ENCODE results near the gene IGSF9B. TPM values are rescaled to one million over a fixed set of nuclear protein-coding genes. Genes with fewer than 3 reads are reported as not detected.

Gene IGSF9B
- total RNA-seq, 1 experiment from 2014 or later = not detected

DNA sequence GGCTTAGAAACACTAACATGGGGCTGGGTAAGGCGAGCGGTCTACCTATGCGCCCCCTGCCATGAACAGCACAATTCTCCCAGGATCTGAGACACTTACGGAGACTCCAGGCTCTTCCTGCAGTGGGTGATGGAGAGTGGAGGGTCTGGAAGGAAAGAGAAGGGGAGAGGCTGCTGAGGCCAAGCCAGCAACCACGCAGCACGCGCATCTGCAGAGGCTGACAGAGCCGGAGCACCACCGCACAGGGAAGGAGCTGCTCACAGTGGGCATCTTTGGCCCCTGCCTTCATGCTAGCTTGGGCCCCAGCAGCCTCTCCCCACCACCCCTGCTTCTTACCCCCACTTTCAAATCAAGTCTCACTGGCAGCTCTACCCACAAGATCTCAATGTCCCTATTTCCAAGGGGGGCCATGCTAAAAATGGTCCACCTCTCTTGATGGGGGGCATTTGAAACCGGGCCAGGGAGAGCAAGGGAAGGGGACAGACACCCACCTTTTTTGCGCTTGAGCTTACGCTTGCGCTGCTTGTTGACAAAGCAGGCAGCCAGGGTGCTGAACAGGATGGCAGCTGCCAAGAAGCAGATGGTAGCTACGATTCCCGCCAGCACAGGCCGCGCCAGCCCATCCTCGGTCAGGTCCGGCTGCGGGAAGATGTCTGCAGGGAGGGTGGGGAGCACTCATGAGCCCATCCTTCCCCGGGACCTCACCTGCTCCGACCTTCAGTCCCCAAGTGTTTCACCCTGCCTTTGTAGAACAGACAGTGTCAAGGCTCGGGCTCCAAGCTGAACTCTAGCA, 34.5 kb downstream of the IGSF9B start:
- H3K9me3 ChIP-seq (replicated peaks) = no peaks in the 10 kb centered on the region
- H3K36me3 ChIP-seq = no peaks in the 10 kb centered on the region
- no peak overlapping the region for H3K4me3 ChIP-seq

DNA sequence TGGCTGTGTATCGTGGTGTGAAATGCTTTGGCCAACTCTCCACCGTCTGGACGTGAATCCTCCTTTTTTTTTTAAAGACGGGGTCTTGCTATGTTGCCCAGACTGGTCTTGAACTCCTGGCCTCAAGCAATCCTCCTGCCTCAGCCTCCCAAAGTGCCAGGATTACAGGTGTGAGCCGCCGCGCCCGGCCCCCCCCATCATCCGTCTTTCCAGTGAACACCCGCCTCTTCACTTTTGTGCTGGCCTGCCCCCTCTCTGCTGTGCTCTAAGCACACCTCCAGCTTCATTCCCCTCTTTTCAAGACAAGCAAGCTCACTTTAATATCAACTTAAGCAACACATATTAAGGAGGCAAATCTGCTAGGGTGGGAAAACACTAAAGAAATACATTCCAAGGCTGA, 35.3 kb downstream of the IGSF9B start:
- no peak overlapping the region for H3K27ac ChIP-seq
- DNase-seq (ENCODE audit: low read depth in 1 of 2, low spot score in 2 of 2) = no peak
- H3K27me3 ChIP-seq (replicated peaks) = no peaks in the 10 kb centered on the region
- H3K9me3 ChIP-seq (replicated peaks) = no peaks in the 10 kb centered on the region
- no peak overlapping the region for H3K4me3 ChIP-seq
- no peaks in the 10 kb centered on the region for H3K36me3 ChIP-seq
- H3K4me1 ChIP-seq (replicated peaks) = no peaks in the 10 kb centered on the region

More for the DNA sequence above, 34.5 kb downstream of the IGSF9B start:
- no peaks in the 10 kb centered on the region for H3K27me3 ChIP-seq (replicated peaks)
- H3K27ac ChIP-seq = no peak overlapping the region
- DNase-seq (ENCODE audit: low read depth in 1 of 2, low spot score in 2 of 2) = no peak
- no peaks in the 10 kb centered on the region for H3K4me1 ChIP-seq (replicated peaks)

- Histone ChIP-seq H3K9me3 (replicated peaks) (no peaks in the 10 kb centered on the region), H3K27ac (no peak overlapping the region), H3K4me3 (no peak overlapping the region), H3K36me3 (no peaks in the 10 kb centered on the region), H3K4me1 (replicated peaks) (no peaks in the 10 kb centered on the region), H3K27me3 (replicated peaks) (no peaks in the 10 kb centered on the region)
- DNase-seq (ENCODE audit: low read depth in 1 of 2, low spot score in 2 of 2) = no peak
Observed at GRCh38 chr11:133921026-133921425, 35.7 kb downstream of the IGSF9B start.

DNA sequence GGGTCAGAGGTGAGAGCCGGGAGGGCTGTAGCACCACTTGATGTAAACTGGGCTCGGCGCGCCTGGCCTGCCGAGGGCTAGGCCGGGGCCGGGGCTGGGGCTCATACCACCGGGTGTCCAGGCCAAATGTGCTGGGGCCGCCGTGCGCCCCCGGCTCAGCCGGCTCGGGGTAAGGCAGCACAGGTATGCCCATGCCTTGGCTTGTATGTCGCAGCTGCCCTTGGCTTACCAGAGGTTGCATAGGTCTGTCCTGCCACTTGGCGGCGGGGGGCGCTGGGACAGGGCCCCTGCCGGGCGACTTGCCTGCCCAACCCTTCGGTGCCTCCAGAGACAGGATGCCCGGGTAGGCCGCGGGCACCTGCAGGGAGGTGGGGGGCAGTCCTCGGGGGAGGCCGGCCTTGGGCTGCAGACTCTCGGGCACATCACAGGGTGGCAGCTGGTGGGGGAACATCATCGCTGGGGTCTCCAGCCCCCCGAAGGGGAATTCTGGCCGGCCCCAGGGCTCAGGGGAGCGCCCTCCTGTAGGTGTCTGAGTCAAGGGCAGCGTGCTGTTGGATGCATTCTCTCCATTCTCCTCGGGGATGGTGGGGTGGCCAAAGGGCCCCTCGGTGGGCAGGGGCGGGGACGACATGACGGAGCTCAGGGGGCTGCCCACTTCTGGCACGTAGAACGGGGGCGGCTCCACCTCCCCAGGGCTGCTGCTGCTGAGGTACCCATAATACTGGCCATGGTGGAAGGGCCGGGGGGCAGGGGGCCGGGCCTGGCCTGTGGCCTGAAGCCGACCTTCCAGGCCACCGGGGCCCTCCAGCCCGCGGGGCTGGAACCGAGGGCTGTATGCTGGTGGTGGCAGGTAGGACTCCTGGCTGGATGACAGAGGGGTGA, 36.4 kb downstream of the IGSF9B start:
- no peak for DNase-seq (ENCODE audit: low read depth in 1 of 2, low spot score in 2 of 2)
- no peak overlapping the region for H3K4me3 ChIP-seq
- H3K9me3 ChIP-seq (replicated peaks) = no peaks in the 10 kb centered on the region
- no peaks in the 10 kb centered on the region for H3K36me3 ChIP-seq
- no peak overlapping the region for H3K27ac ChIP-seq
- H3K27me3 ChIP-seq (replicated peaks) = no peaks in the 10 kb centered on the region
- H3K4me1 ChIP-seq (replicated peaks) = no peaks in the 10 kb centered on the region

DNA sequence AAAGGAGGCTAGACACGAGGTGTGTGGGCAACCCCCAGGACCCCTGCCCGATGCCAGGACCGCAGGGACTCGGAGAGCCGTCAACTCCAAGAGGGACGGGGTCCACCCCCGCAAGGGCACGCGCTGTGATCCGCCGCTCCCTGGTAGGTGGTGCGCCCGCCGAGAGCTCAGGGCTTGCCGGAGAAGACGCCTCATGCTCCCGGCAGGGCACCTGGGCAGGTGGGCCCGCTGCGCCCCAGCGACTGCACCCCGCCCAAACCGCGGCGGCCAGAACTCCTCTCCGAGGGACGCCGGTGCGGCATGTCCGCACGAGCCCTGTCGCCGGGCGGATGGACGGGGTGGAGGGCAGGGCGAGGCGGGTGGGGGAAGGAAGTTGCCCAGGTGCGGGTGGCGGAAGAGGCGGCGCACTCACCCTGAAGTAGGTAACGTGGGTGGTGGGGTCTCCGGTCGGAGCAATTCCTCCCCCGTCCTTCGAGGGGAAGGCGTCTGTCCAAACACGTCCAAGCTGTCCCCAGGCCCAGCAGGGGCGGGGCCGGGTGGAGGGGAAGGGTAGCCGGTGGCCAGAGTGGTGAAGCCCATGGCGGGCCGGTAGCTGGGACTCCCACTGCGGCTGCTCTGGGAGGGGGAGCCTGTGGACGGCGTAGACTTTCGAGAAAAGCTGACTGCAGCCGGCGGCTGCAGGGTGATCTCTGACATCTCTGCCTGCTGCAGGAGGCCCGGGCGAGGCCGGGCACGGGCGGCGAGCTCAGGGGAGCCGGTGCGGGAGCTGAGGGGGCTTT, 37.2 kb downstream of the IGSF9B start:
- H3K4me1 ChIP-seq (replicated peaks) = no peaks in the 10 kb centered on the region
- H3K9me3 ChIP-seq (replicated peaks) = no peaks in the 10 kb centered on the region
- no peak for DNase-seq (ENCODE audit: low read depth in 1 of 2, low spot score in 2 of 2)
- no peak overlapping the region for H3K4me3 ChIP-seq
- H3K36me3 ChIP-seq = no peaks in the 10 kb centered on the region
- no peaks in the 10 kb centered on the region for H3K27me3 ChIP-seq (replicated peaks)
- no peak overlapping the region for H3K27ac ChIP-seq

DNA sequence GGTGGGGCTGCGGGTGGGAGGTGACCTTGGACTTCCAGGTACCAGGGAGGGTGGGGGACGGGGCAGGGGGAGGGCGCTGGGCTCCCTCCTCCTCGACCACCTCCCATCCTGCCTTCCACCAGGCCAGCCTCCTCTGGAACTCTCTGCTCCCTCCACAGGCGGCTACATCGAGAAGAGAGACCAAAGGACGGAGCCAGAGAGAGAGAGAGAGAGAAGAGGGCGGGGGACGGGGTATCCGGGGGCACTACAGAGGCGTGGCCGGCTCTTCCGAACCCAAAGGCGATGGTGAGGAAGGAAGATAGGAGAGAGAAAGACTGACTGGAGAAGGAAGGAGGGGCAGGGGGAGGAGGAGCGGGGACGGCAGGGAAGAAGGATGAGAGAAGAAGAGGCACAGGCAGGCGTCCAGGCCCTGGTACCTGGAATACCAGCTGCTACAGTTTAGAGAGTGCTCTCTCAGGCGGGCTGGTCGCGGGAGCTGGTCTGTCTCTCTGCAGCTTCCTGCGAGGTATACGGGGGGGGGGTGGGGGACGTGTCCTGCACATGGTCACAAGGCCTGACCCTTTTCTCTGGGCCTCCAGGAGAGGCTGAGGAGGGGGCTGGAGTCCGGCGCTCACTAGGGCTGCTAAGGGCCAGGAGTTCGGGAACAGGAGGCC, 38.0 kb downstream of the IGSF9B start:
- no peak for DNase-seq (ENCODE audit: low read depth in 1 of 2, low spot score in 2 of 2)
- no peaks in the 10 kb centered on the region for H3K9me3 ChIP-seq (replicated peaks)

DNA sequence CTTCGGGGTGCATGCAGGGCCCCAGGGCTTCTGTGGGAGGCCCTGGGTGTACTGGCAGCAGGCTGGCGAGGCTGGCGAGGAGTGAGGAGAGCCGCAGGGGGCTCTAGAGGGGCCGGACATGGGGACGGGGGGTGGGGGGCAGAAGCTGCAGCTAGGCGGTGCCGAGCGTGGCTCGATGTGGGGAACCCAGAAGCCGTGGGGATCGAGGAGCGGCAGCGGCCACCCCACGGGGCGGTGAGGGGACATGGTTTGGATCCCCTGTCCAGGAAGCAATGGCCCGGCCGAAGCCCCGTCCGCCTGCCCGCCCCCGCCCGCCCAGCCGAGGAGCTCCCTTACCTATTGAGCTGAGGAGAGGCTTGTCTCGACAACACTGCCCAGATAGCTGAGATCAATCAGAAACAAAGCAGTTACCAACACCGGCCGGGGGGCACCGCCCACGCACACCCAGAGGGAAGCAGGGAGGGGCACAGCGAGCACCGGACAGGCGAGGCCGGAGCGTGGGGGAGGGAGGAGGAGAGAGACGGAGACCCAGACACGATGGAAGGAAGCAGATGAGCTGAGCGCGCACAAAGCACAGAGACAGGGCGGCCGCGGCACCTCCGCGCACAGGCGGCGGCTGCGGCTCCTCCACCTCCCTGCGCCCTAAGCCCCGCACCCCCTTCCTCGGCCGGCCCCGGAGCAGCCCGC, 38.7 kb downstream of the IGSF9B start:
- H3K36me3 ChIP-seq = no peaks in the 10 kb centered on the region
- no peaks in the 10 kb centered on the region for H3K4me1 ChIP-seq (replicated peaks)
- H3K27ac ChIP-seq = no peak overlapping the region
- DNase-seq (ENCODE audit: low read depth in 1 of 2, low spot score in 2 of 2) = no peak
- no peaks in the 10 kb centered on the region for H3K9me3 ChIP-seq (replicated peaks)
- H3K27me3 ChIP-seq (replicated peaks) = no peaks in the 10 kb centered on the region
- no peak overlapping the region for H3K4me3 ChIP-seq

More for the DNA sequence above, 38.0 kb downstream of the IGSF9B start:
- Histone ChIP-seq H3K36me3 (no peaks in the 10 kb centered on the region), H3K27me3 (replicated peaks) (no peaks in the 10 kb centered on the region), H3K4me3 (no peak overlapping the region), H3K27ac (no peak overlapping the region), H3K4me1 (replicated peaks) (no peaks in the 10 kb centered on the region)

DNA sequence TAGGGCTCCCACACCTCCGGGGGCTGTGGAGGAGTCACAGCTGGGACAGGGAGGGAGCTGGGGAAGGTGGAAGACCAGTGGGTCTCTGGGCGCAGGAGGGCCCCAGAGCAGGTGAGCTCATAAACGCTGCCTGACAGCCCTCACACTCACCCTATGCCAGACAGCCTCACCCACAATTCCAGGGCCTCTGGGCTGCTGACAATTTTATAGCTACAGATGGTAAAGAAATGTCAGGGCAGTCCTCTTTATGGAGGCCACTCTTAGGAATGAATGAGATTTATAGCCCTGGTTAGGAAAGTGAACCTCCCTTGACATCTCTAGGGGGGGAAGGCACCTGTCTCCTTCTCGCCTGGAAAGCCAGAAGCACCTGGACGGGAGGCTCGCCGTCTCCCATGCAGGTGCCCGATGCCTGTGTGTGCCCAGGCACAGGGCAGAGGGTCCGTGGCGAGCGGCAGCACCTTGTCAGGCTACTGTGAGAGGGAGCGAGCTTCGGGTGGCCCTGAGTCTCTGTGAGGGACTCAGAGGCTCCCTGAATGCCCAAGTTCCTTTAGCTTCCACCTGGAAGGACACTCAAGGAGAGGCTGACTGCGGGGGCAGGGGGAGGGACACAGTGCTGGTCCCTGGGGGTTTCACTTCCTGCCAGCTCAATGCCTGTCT, 39.9 kb downstream of the IGSF9B start:
- H3K9me3 ChIP-seq (replicated peaks) = no peaks in the 10 kb centered on the region
- no peaks in the 10 kb centered on the region for H3K4me1 ChIP-seq (replicated peaks)
- H3K27me3 ChIP-seq (replicated peaks) = no peaks in the 10 kb centered on the region
- H3K36me3 ChIP-seq = no peaks in the 10 kb centered on the region
- H3K27ac ChIP-seq = no peak overlapping the region
- no peak overlapping the region for H3K4me3 ChIP-seq
- DNase-seq (ENCODE audit: low read depth in 1 of 2, low spot score in 2 of 2) = no peak

GRCh38 chr11:133913761-133914160, 43.0 kb downstream of the IGSF9B start:
- Histone ChIP-seq H3K36me3 (no peaks in the 10 kb centered on the region), H3K27ac (no peak overlapping the region), H3K4me1 (replicated peaks) (no peaks in the 10 kb centered on the region), H3K9me3 (replicated peaks) (no peaks in the 10 kb centered on the region), H3K4me3 (no peak overlapping the region), H3K27me3 (replicated peaks) (no peaks in the 10 kb centered on the region)
- DNase-seq (ENCODE audit: low read depth in 1 of 2, low spot score in 2 of 2) = no peak

- H3K36me3 ChIP-seq = no peaks in the 10 kb centered on the region
- no peaks in the 10 kb centered on the region for H3K27me3 ChIP-seq (replicated peaks)
- H3K27ac ChIP-seq = no peak overlapping the region
- no peaks in the 10 kb centered on the region for H3K4me1 ChIP-seq (replicated peaks)
- no peak overlapping the region for H3K4me3 ChIP-seq
- no peaks in the 10 kb centered on the region for H3K9me3 ChIP-seq (replicated peaks)
- no peak for DNase-seq (ENCODE audit: low read depth in 1 of 2, low spot score in 2 of 2)
Observed at GRCh38 chr11:133911171-133911570, 45.6 kb downstream of the IGSF9B start.

- Histone ChIP-seq H3K4me3 (no peak overlapping the region), H3K9me3 (replicated peaks) (no peaks in the 10 kb centered on the region), H3K36me3 (no peaks in the 10 kb centered on the region)
Observed at GRCh38 chr11:133910101-133910500, 46.7 kb downstream of the IGSF9B start.

GRCh38 chr11:133908827-133909226, 47.9 kb downstream of the IGSF9B start:
- Histone ChIP-seq H3K36me3 (no peaks in the 10 kb centered on the region), H3K4me1 (replicated peaks) (no peaks in the 10 kb centered on the region), H3K9me3 (replicated peaks) (no peaks in the 10 kb centered on the region), H3K4me3 (no peak overlapping the region), H3K27ac (no peak overlapping the region), H3K27me3 (replicated peaks) (no peaks in the 10 kb centered on the region)
- DNase-seq (ENCODE audit: low read depth in 1 of 2, low spot score in 2 of 2) = no peak

More at GRCh38 chr11:133910101-133910500, 46.7 kb downstream of the IGSF9B start:
- Histone ChIP-seq H3K4me1 (replicated peaks) (no peaks in the 10 kb centered on the region), H3K27ac (no peak overlapping the region), H3K27me3 (replicated peaks) (no peaks in the 10 kb centered on the region)
- no peak for DNase-seq (ENCODE audit: low read depth in 1 of 2, low spot score in 2 of 2)
